ENCODE measurements around the gene DIAPH3.

The DIAPH3 gene

DNA sequence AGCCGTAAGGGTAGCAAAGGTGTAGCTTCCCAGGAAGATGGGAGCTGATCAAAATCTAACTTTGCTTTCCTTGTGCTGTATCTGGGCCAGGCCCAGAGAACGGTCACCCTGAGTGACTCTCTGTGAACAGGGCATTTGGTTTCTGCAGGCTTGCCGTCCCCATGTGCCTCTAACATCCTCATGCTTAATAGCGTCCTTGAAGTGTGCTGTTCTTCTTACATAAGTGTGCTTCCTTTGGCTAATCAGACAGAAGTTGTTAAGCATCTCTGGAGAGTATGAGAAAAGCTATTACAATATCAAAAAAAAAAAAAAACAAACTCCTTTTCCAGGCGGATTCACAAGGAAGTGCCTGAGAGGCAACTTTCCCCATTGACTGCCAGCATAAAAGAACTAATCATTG lies 503.7 kb downstream of the DIAPH3 start:
- no peak for DNase-seq

DNA sequence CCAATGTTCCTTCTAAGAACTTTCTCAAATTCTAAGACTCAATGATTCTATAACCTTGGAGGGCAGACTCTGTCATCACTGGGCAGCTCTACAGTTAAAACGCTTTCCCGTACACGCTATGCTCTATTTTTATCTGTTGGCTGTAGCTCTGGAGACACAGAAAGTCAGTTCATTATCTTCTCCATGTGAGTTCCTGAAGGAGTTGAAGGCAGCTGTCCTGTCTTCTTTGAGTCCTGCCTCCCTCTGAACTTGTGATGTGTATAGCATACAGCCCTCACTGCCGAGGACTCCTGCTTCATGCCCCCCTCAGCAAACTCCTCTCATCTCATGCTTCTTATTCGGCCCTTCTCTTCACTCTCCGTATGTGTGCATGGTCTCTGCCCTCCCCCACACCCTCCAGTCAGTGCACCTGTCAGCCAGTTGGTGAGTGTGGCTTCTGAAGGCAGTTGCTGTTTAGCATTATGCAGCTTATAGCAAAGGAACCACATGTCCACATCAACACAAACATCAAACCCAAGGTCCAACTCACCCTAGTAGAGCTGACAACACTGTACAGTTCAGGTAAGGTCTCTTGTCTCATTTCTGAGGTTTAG lies 504.9 kb downstream of the DIAPH3 start:
- no peak for DNase-seq

DNA sequence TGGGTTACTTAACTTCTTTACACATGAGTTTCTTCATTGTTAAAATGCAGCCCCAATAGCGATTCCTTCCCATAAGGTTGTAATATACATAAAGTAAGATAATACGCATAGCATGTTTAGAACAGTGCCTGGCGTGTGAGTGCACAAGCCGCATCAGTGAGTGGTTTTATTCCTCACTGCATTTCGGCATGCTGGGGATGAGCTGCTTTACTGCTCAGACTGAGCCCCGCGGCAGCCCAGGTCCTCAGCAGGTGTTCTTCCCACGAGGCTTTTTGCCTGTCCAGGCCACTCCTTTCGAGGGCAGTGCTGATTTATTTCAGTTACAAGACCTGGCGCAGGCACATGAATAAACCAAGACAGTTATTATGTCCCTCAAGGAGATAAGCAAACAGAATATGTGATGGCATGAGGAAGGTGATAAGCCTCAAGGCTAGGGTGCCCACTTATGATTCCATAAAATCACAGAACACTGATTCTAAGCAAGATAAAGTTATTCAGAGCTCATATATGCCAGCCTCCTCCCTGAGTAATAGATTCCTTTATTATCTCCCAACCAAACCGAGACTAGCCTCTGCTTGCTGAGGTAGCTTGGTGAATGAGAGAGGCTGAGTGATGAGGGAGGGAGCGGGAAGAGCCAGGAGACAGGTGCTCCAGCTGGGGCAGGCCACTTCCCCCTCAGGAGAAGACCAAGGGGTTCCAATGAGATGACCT lies 505.5 kb downstream of the DIAPH3 start:
- DNase-seq = no peak

DNA sequence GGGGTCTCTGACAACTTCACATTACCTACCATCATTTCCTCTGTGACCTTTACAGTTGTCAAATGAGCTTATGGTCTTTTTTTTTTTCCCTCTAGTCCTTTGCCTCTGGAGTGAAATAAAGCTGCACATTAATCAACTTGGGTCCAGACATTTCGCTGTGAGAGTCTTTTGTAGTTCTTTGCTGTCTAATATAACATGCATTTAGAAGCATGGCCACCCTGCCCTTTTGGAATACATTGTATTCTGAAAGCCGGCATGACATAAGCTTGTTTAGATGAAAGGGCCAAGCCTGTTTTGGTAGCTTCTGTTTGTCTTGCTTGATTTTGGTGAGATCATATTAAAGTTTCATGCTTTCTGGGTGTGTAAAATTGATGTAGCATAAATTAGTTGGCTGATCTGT lies 509.8 kb downstream of the DIAPH3 start:
- no peak for DNase-seq

DNA sequence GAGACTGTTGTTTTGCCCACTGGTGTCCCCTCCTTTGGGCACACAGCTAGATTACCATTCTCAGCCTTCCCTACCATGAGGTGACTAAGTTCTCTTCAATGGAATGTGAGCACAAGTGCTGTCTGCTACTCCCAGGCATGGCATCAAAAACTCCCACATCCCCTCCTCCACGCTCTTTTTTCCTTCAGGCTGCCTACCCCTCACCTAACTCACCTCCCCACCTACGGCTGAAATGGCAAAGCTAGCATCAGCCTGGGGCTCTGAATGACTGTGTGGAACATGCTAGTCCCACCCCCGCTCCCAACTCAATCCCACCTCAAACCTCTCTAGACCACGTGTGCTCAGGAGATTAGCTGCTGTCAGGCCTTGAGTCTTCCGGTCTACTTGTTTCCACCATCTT lies 512.2 kb downstream of the DIAPH3 start:
- DNase-seq = no peak

DNA sequence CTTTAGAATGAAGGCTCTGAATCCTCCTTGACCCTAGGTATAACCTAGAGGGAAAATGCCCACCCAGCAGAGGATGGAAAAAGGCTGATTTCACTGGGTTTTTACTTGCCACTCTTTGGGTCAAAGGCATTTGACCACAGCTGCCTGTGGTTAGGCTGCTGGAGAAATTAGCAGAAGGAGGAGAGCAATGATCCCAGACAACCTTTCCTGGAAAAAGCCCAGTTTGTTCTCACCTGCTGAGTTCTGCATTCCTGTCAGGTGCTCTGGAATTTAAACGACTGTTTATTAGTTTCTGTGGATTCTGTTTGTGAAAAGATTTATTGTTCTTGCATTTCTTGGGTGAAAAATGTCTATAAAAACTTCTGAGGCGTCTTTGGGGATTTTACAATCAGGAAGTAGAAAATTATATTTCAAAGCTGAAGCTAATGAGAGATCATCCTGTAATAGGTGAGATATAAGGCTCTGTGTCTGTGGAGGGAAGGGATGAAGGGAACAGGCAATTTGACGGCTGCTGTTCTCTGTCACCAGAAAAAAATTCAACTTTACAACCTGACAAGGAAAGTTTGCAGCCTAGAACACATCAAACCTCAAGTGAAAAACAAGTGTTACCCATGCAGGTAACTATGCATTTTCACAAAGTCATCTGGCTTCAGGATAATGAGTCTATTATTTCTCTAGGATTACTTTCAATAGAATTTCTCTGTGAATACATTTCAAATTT lies 519.7 kb downstream of the DIAPH3 start:
- DNase-seq = no peak

DNA sequence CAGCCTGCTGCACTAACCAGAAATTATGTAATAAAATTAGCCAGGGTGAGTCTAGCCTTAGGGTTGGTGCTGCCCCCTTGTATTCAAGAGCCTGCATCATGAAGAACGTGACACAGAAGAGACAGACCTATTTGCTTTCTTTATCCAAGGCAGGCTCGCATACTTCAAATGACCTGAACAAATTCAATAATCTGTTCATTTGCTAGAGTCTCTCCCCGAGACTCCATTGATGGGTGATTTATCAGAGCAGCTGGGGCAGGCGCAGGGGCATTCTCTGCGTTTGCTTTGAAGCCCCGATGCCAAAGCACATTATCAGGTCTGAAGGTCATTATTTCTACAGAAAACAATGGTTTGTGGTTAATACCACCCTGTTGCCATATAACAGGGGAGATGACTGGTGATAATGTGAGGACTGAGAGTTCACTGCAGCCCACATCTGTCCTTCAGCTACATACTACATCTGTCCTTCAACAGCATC lies 520.3 kb downstream of the DIAPH3 start:
- no peak for DNase-seq

DNA sequence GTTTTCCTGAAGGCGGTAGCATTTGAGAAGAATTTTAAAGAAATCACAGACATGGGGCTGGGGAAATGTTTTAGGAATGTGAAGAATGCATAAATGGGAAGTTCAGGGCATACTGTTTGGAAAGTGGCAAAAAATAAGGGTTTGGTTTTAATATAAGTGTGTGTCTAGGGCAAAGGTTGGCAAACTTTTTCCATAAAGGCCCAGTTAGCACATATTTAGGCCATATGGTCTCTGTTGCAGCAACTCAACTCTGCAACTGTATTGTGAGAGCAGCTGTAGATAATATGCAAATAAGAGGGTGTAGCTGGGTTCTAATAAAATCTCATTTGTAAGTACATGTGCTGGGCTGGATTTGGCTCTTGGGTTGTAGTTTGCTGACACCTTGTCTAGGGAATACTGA lies 521.9 kb downstream of the DIAPH3 start:
- DNase-seq = no peak

DNA sequence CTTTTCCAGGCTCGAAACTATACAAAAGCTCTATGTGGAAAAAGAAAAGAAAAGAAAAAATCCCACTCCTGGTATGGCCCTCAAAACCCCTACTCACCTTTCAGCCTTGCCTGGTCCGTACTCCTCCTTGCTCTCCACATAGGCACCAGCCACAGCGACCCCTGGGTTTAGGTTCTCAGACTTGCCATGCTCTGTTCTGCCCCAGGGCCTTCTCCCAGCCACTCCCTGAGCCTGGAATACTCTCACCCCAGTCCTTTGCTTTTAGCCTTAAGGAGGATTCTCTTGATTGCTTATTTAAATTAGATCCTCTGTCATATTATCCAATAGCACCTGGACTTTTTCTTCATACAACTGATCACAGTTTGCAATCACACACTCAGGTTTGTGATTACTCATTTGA lies 522.5 kb downstream of the DIAPH3 start:
- no peak for DNase-seq

DNA sequence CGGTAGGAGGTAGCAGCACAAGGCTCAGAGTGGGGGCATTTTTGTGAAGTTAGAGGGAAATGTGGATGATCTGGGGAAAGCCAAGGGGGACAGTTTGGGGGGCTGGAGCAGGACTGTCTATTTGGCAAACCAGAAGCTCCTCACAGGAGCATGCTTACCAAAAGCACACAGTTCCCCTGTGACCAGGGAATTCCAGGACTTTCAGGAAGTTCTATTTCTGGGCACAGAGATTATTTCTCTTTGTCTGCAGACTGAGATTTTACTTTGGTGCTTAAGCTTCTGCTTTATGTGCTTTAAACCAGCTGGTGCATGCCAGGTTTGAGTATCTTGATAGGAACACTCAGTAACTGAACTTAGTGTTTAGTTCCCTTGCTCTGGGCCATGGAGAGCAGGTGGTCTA lies 525.3 kb downstream of the DIAPH3 start:
- DNase-seq = no peak

DNA sequence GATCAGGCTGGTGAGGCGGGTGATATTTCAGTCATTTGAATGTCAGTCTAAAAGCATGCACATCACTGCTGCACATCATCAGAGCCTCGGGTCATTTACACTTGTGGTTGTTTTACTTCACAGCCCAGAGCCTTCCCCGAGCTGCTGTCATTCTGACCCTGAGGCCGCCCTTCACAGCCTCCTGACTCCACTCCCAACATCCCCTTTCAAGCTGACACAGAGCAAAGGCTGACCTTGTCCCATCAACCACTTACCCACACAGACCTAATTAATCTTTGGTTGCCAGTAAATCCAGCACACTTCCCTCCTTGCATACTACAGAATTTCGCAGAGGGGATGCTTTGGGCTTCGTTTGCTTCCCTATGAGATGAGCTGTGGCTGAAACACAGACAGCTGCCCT lies 528.1 kb downstream of the DIAPH3 start:
- DNase-seq = no peak

DNA sequence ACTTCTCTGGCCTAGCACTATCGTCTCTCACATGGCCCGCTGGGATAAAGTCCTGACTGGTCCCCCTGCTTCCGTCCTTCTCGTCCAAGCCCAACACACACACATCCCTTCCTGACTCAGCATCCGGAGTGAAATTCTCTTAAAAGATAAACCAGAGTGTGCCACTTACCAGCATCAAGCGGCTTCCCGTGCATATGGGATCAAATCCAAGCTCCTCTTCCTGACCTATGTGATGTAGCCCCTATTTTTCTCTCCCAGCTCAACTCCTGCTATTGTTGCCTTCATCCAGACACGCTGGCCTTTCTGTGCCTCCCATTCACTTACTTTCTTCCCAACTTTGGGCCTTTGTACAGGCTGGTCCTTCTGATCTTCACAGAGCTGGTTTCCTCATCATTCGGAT lies 530.4 kb downstream of the DIAPH3 start:
- DNase-seq = no peak

DNA sequence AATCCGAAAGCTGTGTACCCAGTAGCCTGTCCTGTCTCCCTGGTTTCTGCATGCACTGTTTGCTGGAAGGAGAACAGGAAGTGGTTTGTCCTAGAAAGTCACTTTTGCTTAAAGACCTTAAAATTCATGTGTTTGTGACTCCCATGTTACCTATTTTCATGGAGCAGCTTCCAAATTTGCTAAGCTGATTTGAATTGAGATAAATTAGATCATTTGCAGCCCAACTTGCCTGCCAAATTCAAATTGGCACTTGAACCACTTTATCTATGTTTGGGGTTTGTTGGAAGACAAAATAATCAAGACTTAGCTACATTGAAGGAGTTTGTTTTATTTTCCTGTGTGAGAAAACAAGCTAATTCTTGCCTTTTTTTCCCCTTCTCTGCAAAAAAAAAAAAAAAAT lies 532.5 kb downstream of the DIAPH3 start:
- no peak for DNase-seq

DNA sequence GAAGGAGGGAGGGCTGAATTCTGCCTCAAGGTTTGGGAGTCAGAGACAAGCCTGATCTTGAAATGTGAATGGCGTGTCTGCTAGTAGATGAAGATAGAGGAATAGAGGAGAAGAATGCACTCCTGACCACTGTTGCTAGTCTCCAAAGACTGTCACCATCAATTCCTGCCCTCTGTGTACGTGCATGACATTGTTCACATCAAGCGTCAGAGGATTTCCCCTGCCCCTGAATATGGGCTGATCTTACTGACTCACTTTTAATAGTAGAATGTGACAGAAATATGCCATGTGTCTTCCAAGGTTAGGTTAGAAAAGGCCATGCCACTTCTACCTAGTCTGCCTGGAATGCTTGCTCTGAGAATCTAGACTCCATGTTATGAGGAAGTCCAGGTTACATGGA lies 538.6 kb downstream of the DIAPH3 start:
- DNase-seq = no peak

DNA sequence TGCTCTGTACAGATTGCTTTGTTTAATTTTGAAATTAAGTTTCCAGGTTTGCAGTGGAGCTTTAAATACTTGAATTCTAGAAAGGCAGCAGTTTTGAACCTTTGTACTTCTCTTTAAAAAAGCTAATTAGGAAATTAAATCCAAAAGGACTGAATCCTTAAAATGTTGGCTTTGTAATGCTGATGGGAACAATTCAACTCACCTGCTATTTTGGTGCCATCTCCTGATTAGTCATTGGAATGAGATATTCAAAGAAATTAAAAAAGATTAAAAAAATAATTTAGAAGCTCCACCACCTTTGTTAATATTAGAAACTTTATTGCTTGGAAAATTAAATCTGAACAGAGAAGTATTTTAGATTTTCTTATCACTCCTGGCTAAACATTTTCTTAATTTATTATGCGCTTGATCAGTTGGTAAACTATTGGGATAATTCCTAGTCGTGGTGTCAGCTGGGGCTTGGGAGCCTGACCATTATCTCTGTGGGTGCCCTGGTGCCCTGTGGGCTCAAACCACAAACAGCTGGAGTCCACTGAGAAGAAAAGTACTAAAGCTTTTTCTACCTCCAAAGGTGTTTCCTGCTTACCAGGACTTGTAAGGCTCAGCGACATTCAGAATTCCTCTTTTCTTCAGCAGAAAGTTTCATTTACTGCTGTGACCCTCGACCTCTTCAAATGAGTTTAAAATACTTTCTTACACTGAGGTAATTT lies 540.4 kb downstream of the DIAPH3 start:
- no peak for DNase-seq

DNA sequence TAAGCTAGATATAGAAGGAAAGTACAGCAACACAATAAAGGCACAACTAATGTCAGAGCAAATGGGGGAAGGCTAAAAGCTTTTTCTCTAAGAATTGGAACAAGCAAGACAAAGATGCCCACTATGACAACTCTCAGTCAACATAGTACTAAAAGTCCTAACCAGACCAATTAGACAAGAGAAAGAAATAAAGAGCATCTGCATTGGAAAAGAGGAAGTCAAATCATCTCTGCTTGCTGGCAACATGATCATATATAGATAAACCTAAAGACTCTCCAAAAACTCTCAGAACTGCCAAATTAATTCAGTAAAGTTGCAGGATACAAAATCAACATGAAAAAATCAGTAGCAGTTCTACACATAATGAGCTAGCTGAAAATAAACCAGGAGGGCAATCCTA lies 542.0 kb downstream of the DIAPH3 start:
- DNase-seq = no peak
